Fibroblast of pulmonary artery (primary cell): ENCODE data around the gene POC1B.

Source experiments
- DNase-seq: peaks from one replicate; pipeline ENCODE4 v3.0.0-alpha.2; 2010; ENCODE audit warnings: low read depth
- H3K4me3 ChIP-seq: replicated peaks from 2 replicates; pipeline ENCODE4 v1.5.1; 2011; ENCODE audit warnings: low read depth, mild to moderate bottlenecking, control low read depth, low read length, moderate library complexity
- CTCF ChIP-seq: IDR thresholded peaks from 2 replicates; pipeline ENCODE4 v1.5.1; 2011; ENCODE audit warnings: mild to moderate bottlenecking, control low read depth, low read length, inconsistent platforms; ENCODE audit errors: missing control alignments

The POC1B gene

GRCh38 chr12:89524541-89525304 lies 1.1 kb downstream of the POC1B start, which contains the start of gene GALNT4:
TSS of gene GALNT4 (minus strand) at chr12:89524796. CDS start at chr12:89524549, 247 bp downstream.
- peak; percentile 62 for TF ChIP-seq CTCF
- H3K4me3 ChIP-seq = peak within 1 kb of the TSS; percentile 94
- peak; percentile 90 for DNase-seq

- no peak for TF ChIP-seq CTCF
- H3K4me3 ChIP-seq = peak overlapping the region; percentile 94
- DNase-seq = no peak
Observed at GRCh38 chr12:89523843-89524540, 1.9 kb downstream of the POC1B start.

GRCh38 chr12:89523393-89523792 lies 2.5 kb downstream of the POC1B start:
- H3K4me3 ChIP-seq = peak overlapping the region; percentile 94
- TF ChIP-seq CTCF = no peak
- no peak for DNase-seq

- H3K4me3 ChIP-seq = peak overlapping the region; percentile 23
- no peak for TF ChIP-seq CTCF
- DNase-seq = peak; percentile 11
Observed at GRCh38 chr12:89521364-89522223, 4.3 kb downstream of the POC1B start.

- no peak for TF ChIP-seq CTCF
- no peak for DNase-seq
- no peak overlapping the region for H3K4me3 ChIP-seq
Observed at GRCh38 chr12:89517720-89518119, 8.1 kb downstream of the POC1B start.

GRCh38 chr12:89516633-89517032 lies 9.2 kb downstream of the POC1B start:
- no peak for TF ChIP-seq CTCF
- DNase-seq = no peak
- no peak overlapping the region for H3K4me3 ChIP-seq
